SK-N-SH treated with all-trans-retinoic acid at 6 μM for 48 hours (cell line): ENCODE data around the gene NAT8L.

Source experiments
- ATAC-seq: fragments of 200-7000 bp; cut with Tn5 transposase; 3 replicates; pipeline ENCODE4 v1.9.1; 2020; ENCODE audit warnings: mild to moderate bottlenecking, moderate library complexity
- ARNTL ChIP-seq: fragments of 450-650 bp; formaldehyde crosslinking; IDR thresholded peaks from 2 replicates; pipeline ENCODE4 v1.5.0; 2020; ENCODE audit warnings: low read depth, mild to moderate bottlenecking, moderate library complexity, borderline replicate concordance
- BACH2 ChIP-seq: fragments of 250-450 bp; sonication (Bioruptor Pico); IDR thresholded peaks from 2 replicates; pipeline ENCODE4 v1.9.0; 2021; ENCODE audit warnings: mild to moderate bottlenecking, borderline replicate concordance
- CREB5 ChIP-seq: fragments of 250-450 bp; sonication (Bioruptor Pico); IDR thresholded peaks from 2 replicates; pipeline ENCODE4 v1.5.1; 2020; ENCODE audit warnings: low read depth, mild to moderate bottlenecking, moderate library complexity
- CSDC2 ChIP-seq: fragments of 250-450 bp; sonication (Bioruptor Pico); IDR thresholded peaks from 2 replicates; pipeline ENCODE4 v1.5.0; 2020; ENCODE audit warnings: mild to moderate bottlenecking, moderate library complexity
- CSRNP3 ChIP-seq: fragments of 250-450 bp; sonication (Bioruptor Pico); IDR thresholded peaks from 2 replicates; pipeline ENCODE4 v1.5.1; 2021; ENCODE audit warnings: mild to moderate bottlenecking, moderate library complexity
- GLIS3 ChIP-seq: fragments of 250-450 bp; sonication (Bioruptor Pico); IDR thresholded peaks from 2 replicates; pipeline ENCODE4 v1.5.0; 2020; ENCODE audit warnings: mild to moderate bottlenecking, moderate library complexity
- ISL1 ChIP-seq: fragments of 250-450 bp; sonication (Bioruptor Pico); IDR thresholded peaks from 2 replicates; pipeline ENCODE4 v2.1.2; 2022; ENCODE audit warnings: mild to moderate bottlenecking, moderate library complexity
- OSR1 ChIP-seq: fragments of 250-450 bp; sonication (Bioruptor Pico); IDR thresholded peaks from 2 replicates; pipeline ENCODE4 v1.8.0; 2022; ENCODE audit warnings: moderate library complexity, mild to moderate bottlenecking, inconsistent platforms
- POU6F1 ChIP-seq: fragments of 250-450 bp; sonication (Bioruptor Pico); IDR thresholded peaks from 2 replicates; pipeline ENCODE4 v1.8.0; 2021; ENCODE audit warnings: low read depth, mild to moderate bottlenecking, moderate library complexity, borderline replicate concordance
- RARB ChIP-seq: fragments of 250-450 bp; sonication (Bioruptor Pico); IDR thresholded peaks from 2 replicates; pipeline ENCODE4 v1.8.0; 2021; ENCODE audit warnings: mild to moderate bottlenecking, moderate library complexity
- SNAI2 ChIP-seq: fragments of 250-450 bp; sonication (Bioruptor Pico); IDR thresholded peaks from 2 replicates; pipeline ENCODE4 v1.5.0; 2020; ENCODE audit warnings: mild to moderate bottlenecking, moderate library complexity
- TCF4 ChIP-seq: fragments of 250-450 bp; sonication (Bioruptor Pico); IDR thresholded peaks from 2 replicates; pipeline ENCODE4 v1.8.0; 2021; ENCODE audit warnings: mild to moderate bottlenecking, moderate library complexity, borderline replicate concordance
- TOX ChIP-seq: fragments of 250-450 bp; sonication (Bioruptor Pico); IDR thresholded peaks from 2 replicates; pipeline ENCODE4 v1.8.0; 2021; ENCODE audit warnings: mild to moderate bottlenecking, moderate library complexity, borderline replicate concordance
- TSHZ2 ChIP-seq: fragments of 250-450 bp; sonication (Bioruptor Pico); IDR thresholded peaks from 2 replicates; pipeline ENCODE4 v1.5.0; 2020; ENCODE audit warnings: mild to moderate bottlenecking, moderate library complexity
- ZC3H10 ChIP-seq: fragments of 250-450 bp; sonication (Bioruptor Pico); IDR thresholded peaks from 2 replicates; pipeline ENCODE4 v1.5.1; 2021; ENCODE audit warnings: mild to moderate bottlenecking, moderate library complexity
- ZFP3 ChIP-seq: fragments of 250-450 bp; sonication (Bioruptor Pico); IDR thresholded peaks from 2 replicates; pipeline ENCODE4 v1.5.0; 2020; ENCODE audit warnings: mild to moderate bottlenecking, moderate library complexity
- ZFP30 ChIP-seq: fragments of 450-650 bp; formaldehyde crosslinking; IDR thresholded peaks from 2 replicates; pipeline ENCODE4 v1.5.0; 2022; ENCODE audit warnings: mild to moderate bottlenecking, moderate library complexity
- ZNF565 ChIP-seq: fragments of 450-650 bp; formaldehyde crosslinking; conservative IDR thresholded peaks from 2 replicates; pipeline ENCODE4 v1.5.0; 2020; ENCODE audit warnings: low read depth, mild to moderate bottlenecking, moderate library complexity
- ZNF70 ChIP-seq: fragments of 450-650 bp; formaldehyde crosslinking; IDR thresholded peaks from 2 replicates; pipeline ENCODE4 v1.5.0; 2020; ENCODE audit warnings: mild to moderate bottlenecking, moderate library complexity

NAT8L gene

GRCh38 chr4:2072971-2073807, 14.1 kb downstream of the NAT8L start:
- TF ChIP-seq TCF4 (CRISPR knock-in tag) (no peak), OSR1 (CRISPR knock-in tag) (no peak), ARNTL (CRISPR knock-in tag) (no peak)
- no peak for ATAC-seq

- no peak for ATAC-seq
Observed at GRCh38 chr4:2073808-2074481, 14.8 kb downstream of the NAT8L start.

GRCh38 chr4:2074588-2074987, 15.5 kb downstream of the NAT8L start:
- no peak for TF ChIP-seq RARB (CRISPR knock-in tag)
- no peak for TF ChIP-seq ARNTL (CRISPR knock-in tag)
- TF ChIP-seq TOX (CRISPR knock-in tag) = no peak
- ATAC-seq = no peak

More at GRCh38 chr4:2073808-2074481, 14.8 kb downstream of the NAT8L start:
- TF ChIP-seq ISL1 (CRISPR knock-in tag) = no peak
- no peak for TF ChIP-seq ZNF565
- TF ChIP-seq TSHZ2 (CRISPR knock-in tag) = no peak
- TF ChIP-seq GLIS3 = no peak
- no peak for TF ChIP-seq OSR1 (CRISPR knock-in tag)
- no peak for TF ChIP-seq RARB (CRISPR knock-in tag)
- TF ChIP-seq ZC3H10 = no peak
- no peak for TF ChIP-seq ZFP3 (CRISPR knock-in tag)
- TF ChIP-seq CSRNP3 (CRISPR knock-in tag) = no peak
- TF ChIP-seq POU6F1 = no peak
- no peak for TF ChIP-seq ZFP30 (CRISPR knock-in tag)
- TF ChIP-seq ZNF70 (CRISPR knock-in tag) = no peak
- TF ChIP-seq SNAI2 (CRISPR knock-in tag) = no peak
- no peak for TF ChIP-seq CREB5 (CRISPR knock-in tag)

- no peak for TF ChIP-seq TCF4 (CRISPR knock-in tag)
- no peak for TF ChIP-seq ISL1 (CRISPR knock-in tag)
- TF ChIP-seq SNAI2 (CRISPR knock-in tag) = no peak
- TF ChIP-seq CSRNP3 (CRISPR knock-in tag) = no peak
- no peak for TF ChIP-seq CREB5 (CRISPR knock-in tag)
- no peak for TF ChIP-seq BACH2 (CRISPR knock-in tag)
- TF ChIP-seq GLIS3 = no peak
- TF ChIP-seq ZNF70 (CRISPR knock-in tag) = no peak
- no peak for TF ChIP-seq TOX (CRISPR knock-in tag)
- TF ChIP-seq ZC3H10 = no peak
- no peak for TF ChIP-seq CSDC2 (CRISPR knock-in tag)
- TF ChIP-seq, all 23 proteins: peak for 0
- ATAC-seq = no peak
Observed at GRCh38 chr4:2075171-2075986, 16.3 kb downstream of the NAT8L start.
